DMS53 (cell line): ENCODE measurements around the gene ZNF423.

Source experiments
- DNase-seq: peaks from one replicate; lab custom pipeline; 2025; lab: John Stamatoyannopoulos, UW

Gene ZNF423

GRCh38 chr16:49530427-49530970 is 325.4 kb downstream of the ZNF423 start:
- no peak for DNase-seq

DNA sequence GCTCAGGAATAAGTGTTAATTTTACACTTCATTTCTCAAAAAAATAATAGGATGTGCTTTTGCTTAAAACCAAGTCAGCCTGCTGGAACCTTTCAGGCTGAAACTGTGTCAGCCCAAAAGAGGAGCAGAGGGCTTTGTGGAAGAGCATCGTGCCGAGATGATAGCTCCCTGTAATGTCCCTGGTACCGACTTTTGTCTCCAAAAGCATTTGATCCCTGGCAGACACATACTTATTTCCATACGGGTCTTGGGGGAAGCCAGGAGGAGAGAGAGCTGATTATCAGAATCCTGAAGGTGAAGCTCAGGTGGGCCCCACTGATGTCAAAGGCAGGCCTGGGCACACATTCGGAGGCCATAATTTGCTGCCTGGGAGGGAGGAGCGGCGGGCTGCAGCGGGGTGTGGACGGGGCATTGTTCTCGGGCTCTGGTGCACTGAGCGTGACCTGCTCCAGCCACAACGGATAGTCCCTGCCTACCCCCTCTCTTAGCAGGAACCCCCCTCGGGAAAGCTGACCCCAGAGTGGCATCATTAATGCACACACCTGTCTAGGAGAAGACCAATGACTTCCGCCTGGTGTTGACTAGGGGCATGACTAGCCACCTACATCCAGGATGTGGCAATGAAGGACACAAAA is 326.4 kb downstream of the ZNF423 start:
- DNase-seq = no peak

- no peak for DNase-seq
Measured at GRCh38 chr16:49528866-49529288, 327.0 kb downstream of the ZNF423 start.

DNA sequence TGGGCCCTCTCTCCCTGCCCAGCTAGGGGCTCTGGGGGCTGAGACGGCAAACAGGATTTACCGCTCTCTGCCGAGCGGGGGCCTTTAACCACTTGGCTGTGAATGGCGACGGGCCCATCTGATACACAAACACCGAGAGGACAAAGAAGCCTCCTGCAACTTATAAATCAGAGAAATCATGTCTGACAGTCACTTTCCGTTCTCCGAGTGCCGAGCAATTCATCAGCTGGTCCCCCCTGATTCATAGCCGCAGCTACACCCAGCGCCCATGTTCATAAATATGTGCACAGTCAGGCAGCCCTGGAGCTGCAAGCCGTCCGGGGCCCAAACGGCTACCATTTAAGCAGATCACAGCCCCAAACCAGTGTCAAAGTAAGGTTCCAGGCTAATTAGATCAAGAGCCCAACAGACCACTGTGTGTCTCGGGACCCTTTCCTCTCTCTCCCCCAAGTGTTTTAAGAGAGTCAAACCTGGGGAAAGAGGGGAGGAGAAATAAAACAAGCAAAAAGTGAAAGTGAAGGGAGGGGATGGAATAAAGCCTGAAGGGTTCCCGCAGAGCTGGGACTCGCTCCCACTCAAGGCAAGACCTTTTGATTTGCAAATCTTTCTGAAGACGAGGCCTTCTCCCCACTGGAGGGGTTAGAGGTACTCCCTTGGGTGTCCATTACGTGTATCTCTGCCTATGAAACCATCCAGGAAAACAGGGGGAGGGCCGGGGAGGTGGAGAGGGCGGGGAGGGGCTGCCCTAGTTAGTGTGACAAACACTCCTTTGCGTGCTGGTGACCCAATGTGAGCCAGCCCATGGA is 327.6 kb downstream of the ZNF423 start:
- no peak for DNase-seq

- no peak for DNase-seq
Measured at GRCh38 chr16:49527611-49528010, 328.3 kb downstream of the ZNF423 start.

GRCh38 chr16:49526860-49527365 is 329.0 kb downstream of the ZNF423 start:
- no peak for DNase-seq

GRCh38 chr16:49524947-49525315 is 331.0 kb downstream of the ZNF423 start:
- no peak for DNase-seq

DNA sequence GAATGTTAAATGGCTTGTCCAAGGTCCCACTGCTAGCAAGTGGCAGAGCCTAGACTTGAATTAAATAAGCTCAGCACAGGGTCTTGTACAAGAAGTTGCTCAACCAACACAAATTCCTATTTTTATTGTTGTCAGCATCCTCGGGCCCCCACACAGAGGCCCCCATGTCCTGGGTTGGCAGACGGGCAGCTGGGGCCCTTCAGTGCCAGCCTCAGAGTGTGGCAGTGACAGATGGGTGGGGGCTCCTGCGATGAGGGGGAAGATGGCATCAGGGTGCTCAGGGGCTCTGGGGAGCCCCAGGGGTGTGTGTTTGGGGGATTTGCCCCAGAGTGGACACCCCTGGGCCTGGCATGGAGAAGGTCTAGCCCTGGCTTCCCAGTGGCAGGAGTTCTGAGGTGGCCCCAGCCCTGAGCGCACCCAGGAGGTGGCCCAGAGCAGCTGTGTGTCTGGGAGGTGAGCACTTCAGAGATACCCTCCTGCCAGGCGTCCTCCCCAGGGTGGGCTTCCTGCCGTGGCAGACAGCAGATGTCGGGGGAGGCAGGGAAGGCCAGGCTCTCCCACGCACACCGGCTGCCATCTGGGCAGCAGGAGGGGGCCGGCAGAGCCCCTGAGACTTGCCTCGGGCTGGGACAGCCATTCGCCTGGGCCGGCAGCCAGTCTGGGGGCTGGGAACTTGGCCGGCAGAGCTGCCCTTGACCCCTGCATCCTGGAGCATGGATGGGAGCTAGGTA is 331.5 kb downstream of the ZNF423 start:
- no peak for DNase-seq

DNA sequence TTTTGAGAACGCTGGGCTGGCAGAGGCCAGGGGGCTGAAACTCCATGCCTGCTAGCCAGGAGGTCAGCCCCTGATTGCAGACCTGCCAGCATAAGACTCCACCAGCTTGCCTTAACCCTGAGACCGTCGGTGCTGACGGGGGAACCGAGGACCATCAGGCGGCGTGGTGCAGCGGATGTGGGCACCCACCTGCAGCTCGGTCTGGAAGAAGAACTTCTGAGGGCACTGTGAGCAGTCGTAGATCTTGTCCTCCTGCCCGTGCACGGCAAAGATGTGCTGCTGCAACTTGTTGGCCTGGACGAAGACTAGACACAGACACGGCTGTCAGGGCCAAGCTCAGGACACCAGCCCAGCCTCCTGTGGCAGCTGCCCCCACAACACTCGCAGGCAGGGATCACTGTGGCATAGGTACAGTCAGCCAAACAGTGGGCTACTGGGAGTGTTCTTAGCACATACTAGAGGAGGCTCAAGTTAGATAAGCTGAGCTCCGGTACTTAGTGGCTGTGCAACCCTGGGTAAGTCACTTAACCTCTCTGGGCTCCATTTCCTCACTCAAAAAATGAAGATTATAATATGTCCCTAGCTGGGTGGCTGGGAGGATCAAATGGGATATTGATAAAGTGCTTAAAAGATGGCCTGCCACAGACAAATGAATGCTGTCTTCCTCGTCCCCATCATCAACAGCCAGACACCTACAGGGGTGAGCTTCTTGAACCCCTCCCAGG is 332.3 kb downstream of the ZNF423 start:
- DNase-seq = no peak

DNA sequence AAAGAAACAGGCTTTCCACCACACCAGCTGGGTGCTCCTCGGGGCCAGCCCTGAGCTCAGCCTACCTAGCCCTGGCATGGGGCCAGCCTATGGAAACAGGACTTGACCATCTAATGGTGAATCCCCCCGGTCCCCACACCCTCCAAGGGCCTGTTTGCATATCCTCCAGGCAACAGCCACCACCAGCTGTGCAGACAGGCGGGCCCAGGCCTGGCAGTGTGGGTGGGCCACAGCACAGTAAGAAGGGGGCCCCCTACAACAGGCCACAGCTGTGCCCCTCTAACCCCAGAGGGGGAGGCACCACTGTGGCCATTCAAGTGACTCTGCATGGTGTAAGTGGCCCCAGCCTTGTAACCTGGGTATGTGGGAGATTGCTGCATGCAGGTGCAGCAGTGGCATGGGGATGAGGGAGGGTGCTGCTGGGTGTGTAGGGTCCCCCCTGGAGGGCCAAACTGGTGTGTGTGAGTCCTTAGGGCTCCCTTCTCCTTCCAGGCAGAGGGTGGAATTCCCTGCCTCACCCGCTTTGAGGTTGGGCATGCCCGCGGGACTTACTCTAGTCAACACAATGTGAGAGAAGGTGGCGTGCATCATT is 334.1 kb downstream of the ZNF423 start:
- no peak for DNase-seq

- DNase-seq = no peak
Measured at GRCh38 chr16:49520492-49521038, 335.3 kb downstream of the ZNF423 start.

DNA sequence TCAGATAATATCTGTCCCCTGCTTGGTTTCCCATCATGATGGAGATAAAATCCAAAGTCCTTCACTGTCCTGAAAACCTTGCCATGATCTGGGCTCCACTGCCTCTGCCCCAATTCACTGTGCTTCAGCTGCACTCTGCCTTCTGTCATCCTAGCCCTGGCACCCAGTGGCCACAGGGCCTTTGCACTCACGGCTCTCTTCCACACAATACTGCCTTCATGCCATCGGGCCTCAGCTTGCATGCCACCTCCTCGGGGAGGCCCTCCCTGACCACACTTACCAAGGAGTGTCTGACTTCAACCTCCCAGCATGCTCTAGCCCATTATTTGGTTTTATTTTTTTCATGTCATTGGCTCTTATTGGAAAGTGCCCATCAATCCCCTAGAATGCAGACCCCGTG is 336.2 kb downstream of the ZNF423 start:
- DNase-seq = no peak

DNA sequence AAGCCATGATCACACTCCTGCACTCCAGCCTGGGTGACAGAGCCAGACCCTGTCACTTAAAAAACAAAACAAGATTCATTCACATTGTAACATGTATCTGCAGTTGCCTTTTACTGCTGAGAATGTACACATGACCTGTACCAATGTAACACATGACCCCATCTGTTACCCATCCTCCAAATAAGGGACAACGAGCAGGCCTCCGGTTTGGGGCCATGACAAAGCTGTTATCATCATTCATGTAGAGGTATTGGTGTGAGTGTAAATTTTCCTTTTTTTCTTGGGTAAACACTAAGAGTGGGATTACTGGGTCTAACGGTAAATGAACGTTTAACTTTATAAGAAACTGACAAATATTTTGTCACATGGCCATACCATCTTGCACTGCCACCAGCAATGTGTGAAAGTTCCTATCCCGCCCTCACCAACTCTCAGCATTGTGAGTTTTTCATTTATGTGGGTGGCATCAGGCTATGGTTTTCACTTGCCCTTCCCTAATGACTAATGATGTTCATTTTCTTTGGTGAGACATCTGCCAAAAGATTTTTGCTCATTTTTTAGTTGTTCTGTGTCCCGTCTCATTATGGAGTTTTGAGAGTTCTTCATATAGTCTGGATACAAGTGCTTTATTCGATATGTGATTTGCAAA is 336.8 kb downstream of the ZNF423 start:
- no peak for DNase-seq

DNA sequence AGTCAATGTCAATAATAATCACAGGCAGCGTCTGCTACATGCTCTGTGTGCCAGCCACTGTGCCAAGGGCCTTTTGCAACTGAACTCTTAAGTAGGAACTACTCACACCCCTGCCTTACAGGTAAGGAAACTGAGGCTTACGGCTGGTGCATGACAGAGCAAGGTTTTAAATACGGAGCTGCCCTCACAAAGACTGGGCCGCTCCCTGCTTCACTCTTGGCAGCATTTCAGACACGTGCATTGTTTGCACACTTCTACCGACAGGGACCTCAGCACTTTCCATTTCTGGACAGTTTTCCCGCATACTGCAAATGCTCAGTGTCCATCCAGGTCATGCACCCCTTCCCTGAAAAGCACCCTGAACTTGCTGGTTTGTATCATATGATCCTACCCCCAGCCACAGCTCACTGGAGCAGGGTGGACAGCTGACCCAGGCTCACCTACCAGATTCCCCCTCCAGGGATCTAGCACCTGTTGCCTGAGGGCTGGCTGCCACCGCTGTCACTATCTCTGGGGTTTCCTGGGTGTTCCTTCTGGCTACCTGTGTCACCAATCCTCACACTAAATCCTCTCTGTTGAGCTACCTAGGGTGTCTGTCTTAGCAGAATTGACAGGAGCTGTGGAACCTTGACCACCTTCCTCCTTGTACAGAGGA is 339.4 kb downstream of the ZNF423 start:
- no peak for DNase-seq

DNA sequence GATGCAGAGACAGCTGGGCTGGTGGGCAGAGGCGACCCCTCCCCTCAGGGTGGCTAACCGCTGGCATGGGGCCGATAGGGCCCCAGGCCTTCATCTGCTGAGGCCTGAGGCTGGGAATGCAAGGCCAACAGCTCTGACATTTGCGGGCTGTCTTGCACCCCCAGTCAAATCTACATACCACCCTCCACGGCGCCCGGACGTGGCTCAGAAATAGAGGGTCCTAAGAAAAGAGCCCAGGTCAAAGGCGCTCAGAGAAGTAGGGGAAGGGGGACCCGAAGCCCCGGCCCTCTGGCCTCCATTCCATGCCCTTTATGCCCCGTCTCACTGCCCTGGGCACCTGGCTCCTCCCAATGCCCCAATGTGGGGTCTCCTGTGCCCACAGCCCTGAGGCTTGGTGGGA is 340.1 kb downstream of the ZNF423 start:
- DNase-seq = no peak

GRCh38 chr16:49515016-49515565 is 340.8 kb downstream of the ZNF423 start:
- no peak for DNase-seq

DNA sequence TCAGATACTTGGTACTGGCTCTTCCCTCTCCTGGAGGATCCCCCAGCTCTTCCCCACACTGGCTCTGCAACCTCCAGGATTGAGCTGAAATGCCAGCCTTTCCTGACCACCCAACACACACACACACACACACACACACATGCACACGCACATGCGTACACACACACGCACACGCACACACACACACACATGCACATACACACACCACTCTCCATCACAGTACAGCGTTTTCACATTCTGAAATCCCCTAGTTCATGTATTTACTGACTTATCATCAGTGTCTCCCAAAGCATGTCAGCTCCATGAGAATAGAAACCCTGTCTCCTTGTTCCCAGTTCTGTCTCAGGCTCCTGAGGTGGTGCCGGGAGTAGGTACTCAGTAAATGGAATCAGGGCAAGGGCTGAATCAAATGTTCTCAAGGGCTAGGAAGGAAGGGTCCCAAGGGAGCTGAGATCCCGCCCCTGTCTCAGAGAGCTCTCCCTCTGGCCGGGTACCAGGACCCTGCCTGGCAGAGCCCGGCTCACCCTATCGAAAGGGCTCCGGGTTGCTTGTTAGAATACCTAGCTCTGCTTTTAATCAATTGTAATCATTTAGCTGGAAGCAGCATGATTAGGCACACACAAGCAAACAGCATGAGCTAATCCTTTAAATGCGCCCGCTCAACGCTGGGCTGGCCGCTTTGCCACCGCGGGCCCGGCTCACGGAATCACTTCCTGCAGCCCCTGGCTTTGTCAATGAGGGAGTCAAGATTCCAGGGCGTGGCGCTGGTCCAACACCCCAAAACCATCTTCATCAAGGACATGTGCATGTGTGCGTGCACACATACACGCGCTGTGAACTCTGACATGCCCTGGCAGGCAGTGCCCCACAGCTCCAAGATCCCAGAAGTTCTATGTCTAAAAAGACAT is 341.6 kb downstream of the ZNF423 start:
- no peak for DNase-seq

DNA sequence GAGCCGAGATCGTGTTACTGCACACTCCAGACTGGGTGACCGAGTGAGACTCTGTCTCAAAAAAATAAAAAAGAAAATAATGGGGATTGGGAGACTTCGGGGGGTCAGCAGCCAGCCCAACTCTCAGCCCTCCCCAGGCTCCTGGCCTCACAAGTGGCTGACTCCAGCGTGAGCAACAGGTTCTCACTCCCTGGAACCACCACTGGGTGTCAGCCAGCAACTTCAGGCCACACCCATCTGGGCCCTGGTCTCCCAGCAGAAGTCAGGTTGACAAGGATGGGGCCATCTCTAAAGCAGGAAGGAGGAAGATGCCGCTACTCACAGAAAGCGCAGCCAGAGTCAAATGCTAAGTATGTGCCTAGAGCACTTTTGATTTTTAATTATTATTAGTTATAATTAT is 342.9 kb downstream of the ZNF423 start:
- peak; percentile 9 for DNase-seq
